HepG2 (cell line): Measurements from ENCODE around the gene SPTBN5. TPM values are rescaled to one million over a fixed set of nuclear protein-coding genes. Genes with fewer than 3 reads are reported as not detected.
A peak's percentile ranks its signal among the peaks of the same experiment; 100 is the strongest.

ENCODE experiments used
- ELF1 ChIP-seq: sonication (generic); formaldehyde crosslinking; IDR thresholded peaks from 2 replicates; pipeline ENCODE4 v1.4.0; 2020; ENCODE audit warnings: missing genetic modification reagents
- ETV5 ChIP-seq: IDR thresholded peaks from 2 replicates; pipeline ENCODE4 v1.6.1; 2018; ENCODE audit warnings: missing biosample characterization, missing genetic modification reagents, inconsistent platforms, borderline replicate concordance
- NR2C2 ChIP-seq: sonication (generic); formaldehyde crosslinking; IDR thresholded peaks from 2 replicates; pipeline ENCODE4 v1.4.0; 2020; ENCODE audit warnings: missing genetic modification reagents, mild to moderate bottlenecking, moderate library complexity, borderline replicate concordance
- PAX8 ChIP-seq: sonication (generic); formaldehyde crosslinking; IDR thresholded peaks from 2 replicates; pipeline ENCODE4 v1.8.0; 2022; ENCODE audit warnings: mild to moderate bottlenecking, missing genetic modification reagents, borderline replicate concordance
- RARA ChIP-seq: IDR thresholded peaks from 2 replicates; pipeline ENCODE4 v1.6.1; 2016; ENCODE audit warnings: missing genetic modification reagents, missing compliant biosample characterization
- RBM22 ChIP-seq: fragments of 200-400 bp; formaldehyde crosslinking; optimal IDR thresholded peaks from 2 replicates; pipeline ENCODE3; 2017; ENCODE audit warnings: mild to moderate bottlenecking, low read length, moderate library complexity
- ZBTB7B ChIP-seq: sonication (generic); formaldehyde crosslinking; IDR thresholded peaks from 2 replicates; pipeline ENCODE4 v1.4.0; 2020; ENCODE audit warnings: missing genetic modification reagents
- ZNF264 ChIP-seq: sonication (generic); formaldehyde crosslinking; IDR thresholded peaks from 2 replicates; pipeline ENCODE4 v1.4.0; 2020; ENCODE audit warnings: missing genetic modification reagents
- ZNF34 ChIP-seq: sonication (generic); formaldehyde crosslinking; IDR thresholded peaks from 2 replicates; pipeline ENCODE4 v1.4.0; 2020; ENCODE audit warnings: mild to moderate bottlenecking, missing genetic modification reagents, borderline replicate concordance
- ZNF576 ChIP-seq: sonication (generic); formaldehyde crosslinking; IDR thresholded peaks from 2 replicates; pipeline ENCODE4 v1.4.0; 2020; ENCODE audit warnings: mild to moderate bottlenecking, missing genetic modification reagents
- ZNF761 ChIP-seq: sonication (generic); formaldehyde crosslinking; conservative IDR thresholded peaks from 2 replicates; pipeline ENCODE4 v1.4.0; 2020; ENCODE audit warnings: mild to moderate bottlenecking, missing genetic modification reagents
- polyA plus RNA-seq, 8 experiments: library from polyadenylated mRNA; depleted of rRNA in 3 of 8; stranded (reverse) in 7 of 8; unstranded in 1 of 8; fragments of >200 nt; fragmentation: Illumina TruSeq in 4 of 8; extraction: Trizol in 4 of 8; gene quantifications; 2 replicates each; pipeline versions ENCODE4 v1.2.1 to v1.2.3, GENCODE V29; 2011 to 2016; ENCODE audit warnings: low read depth in 4 of 8, missing spikeins in 1 of 8, mixed read lengths in 1 of 8; ENCODE audit not compliant: insufficient read depth in 1 of 8
- total RNA-seq, 5 experiments: library from RNA; depleted of rRNA; stranded (reverse); fragments of >200 nt; fragmentation: Illumina TruSeq; extraction: Trizol; gene quantifications; 2 replicates each; pipeline ENCODE4 v1.2.3, GENCODE V29; 2016; ENCODE audit warnings: low read depth in 1 of 5
- TF ChIP-seq, protein P1 (sequence below), 2 experiments: sonication (generic) in 1 of 2; formaldehyde crosslinking in 1 of 2; IDR thresholded peaks; 2 replicates each; pipeline versions ENCODE4 v1.6.1 to v1.9.0; 2014 to 2022; ENCODE audit warnings: antibody characterized with exemption in 1 of 2, borderline replicate concordance in 1 of 2, inconsistent platforms in 1 of 2, low read depth in 1 of 2, missing genetic modification reagents in 1 of 2
- TF ChIP-seq, protein P2 (sequence below): sonication (generic); formaldehyde crosslinking; conservative IDR thresholded peaks from 2 replicates; pipeline ENCODE4 v1.4.0; 2020; ENCODE audit warnings: missing genetic modification reagents

SPTBN5 gene
- total and polyA plus RNA-seq, 2 of the 13 experiments (the other 11 are each of a cell fraction or from before 2014, with no cell fraction given): 0.01 to 0.07 TPM

- TF ChIP-seq, protein P1, sequence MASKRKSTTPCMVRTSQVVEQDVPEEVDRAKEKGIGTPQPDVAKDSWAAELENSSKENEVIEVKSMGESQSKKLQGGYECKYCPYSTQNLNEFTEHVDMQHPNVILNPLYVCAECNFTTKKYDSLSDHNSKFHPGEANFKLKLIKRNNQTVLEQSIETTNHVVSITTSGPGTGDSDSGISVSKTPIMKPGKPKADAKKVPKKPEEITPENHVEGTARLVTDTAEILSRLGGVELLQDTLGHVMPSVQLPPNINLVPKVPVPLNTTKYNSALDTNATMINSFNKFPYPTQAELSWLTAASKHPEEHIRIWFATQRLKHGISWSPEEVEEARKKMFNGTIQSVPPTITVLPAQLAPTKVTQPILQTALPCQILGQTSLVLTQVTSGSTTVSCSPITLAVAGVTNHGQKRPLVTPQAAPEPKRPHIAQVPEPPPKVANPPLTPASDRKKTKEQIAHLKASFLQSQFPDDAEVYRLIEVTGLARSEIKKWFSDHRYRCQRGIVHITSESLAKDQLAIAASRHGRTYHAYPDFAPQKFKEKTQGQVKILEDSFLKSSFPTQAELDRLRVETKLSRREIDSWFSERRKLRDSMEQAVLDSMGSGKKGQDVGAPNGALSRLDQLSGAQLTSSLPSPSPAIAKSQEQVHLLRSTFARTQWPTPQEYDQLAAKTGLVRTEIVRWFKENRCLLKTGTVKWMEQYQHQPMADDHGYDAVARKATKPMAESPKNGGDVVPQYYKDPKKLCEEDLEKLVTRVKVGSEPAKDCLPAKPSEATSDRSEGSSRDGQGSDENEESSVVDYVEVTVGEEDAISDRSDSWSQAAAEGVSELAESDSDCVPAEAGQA (IDR thresholded peaks at IDR 0.05; ENCODE audit: low read depth): no peak
- TF ChIP-seq, protein P1 (CRISPR knock-in tag; IDR thresholded peaks at IDR 0.05; ENCODE audit: borderline replicate concordance): no peak
- no peak for TF ChIP-seq ZNF264 (CRISPR knock-in tag)
- TF ChIP-seq, protein P2, sequence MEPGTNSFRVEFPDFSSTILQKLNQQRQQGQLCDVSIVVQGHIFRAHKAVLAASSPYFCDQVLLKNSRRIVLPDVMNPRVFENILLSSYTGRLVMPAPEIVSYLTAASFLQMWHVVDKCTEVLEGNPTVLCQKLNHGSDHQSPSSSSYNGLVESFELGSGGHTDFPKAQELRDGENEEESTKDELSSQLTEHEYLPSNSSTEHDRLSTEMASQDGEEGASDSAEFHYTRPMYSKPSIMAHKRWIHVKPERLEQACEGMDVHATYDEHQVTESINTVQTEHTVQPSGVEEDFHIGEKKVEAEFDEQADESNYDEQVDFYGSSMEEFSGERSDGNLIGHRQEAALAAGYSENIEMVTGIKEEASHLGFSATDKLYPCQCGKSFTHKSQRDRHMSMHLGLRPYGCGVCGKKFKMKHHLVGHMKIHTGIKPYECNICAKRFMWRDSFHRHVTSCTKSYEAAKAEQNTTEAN (CRISPR knock-in tag): no peak
- TF ChIP-seq NR2C2 (CRISPR knock-in tag): peak; percentile 93
- TF ChIP-seq ZNF576 (CRISPR knock-in tag): no peak
- TF ChIP-seq ZBTB7B (CRISPR knock-in tag): peak; percentile 65
- no peak for TF ChIP-seq ELF1 (CRISPR knock-in tag)
- TF ChIP-seq ZNF761 (CRISPR knock-in tag): 0 out of 2 replicates have a peak, but pooled peaks have one; percentile 27
- TF ChIP-seq RARA (CRISPR knock-in tag): peak; percentile 58; the same call in 1 of the 2 replicates
- TF ChIP-seq ETV5: no peak
- TF ChIP-seq ZNF34 (CRISPR knock-in tag): no peak
- TF ChIP-seq PAX8 (CRISPR knock-in tag): peak; percentile 82; the same call in 1 of the 2 replicates
- TF ChIP-seq RBM22: no peak
Measured at GRCh38 chr15:41866263-41866703, 27.6 kb downstream of the SPTBN5 start (continued).
